GM18907 (cell line): Measurements from ENCODE around the gene CLRN2.
"Not testable (repeated sequence)": the region's sequence is repeated elsewhere in the genome, so short reads cannot be mapped to it uniquely, and the experiment has no call there.

ENCODE experiments used
- ATAC-seq: cut with Tn5 transposase; IDR thresholded peaks from one replicate; pipeline ENCODE4 v1.9.1; 2021; ENCODE audit warnings: mild to moderate bottlenecking, moderate library complexity; ENCODE audit not compliant: unreplicated experiment

The CLRN2 gene

GRCh38 chr4:17502756-17503155, 12.2 kb upstream of the CLRN2 start:
- ATAC-seq, result no peak

- ATAC-seq, result no peak
Measured at GRCh38 chr4:17504081-17504480, 10.9 kb upstream of the CLRN2 start.

GRCh38 chr4:17510582-17510981, 4.4 kb upstream of the CLRN2 start:
- ATAC-seq, result no peak

GRCh38 chr4:17511051-17511450, 3.9 kb upstream of the CLRN2 start:
- no peak for ATAC-seq

- peak; percentile 70 for ATAC-seq
Measured at GRCh38 chr4:17511509-17511949, 3.4 kb upstream of the CLRN2 start.

- ATAC-seq, result peak; percentile 97
Measured at GRCh38 chr4:17511950-17512795, 2.8 kb upstream of the CLRN2 start, which contains the start of gene QDPR. TSS of gene QDPR (minus strand) at chr4:17512090. CDS start at chr4:17512054, 36 bp downstream.

GRCh38 chr4:17512973-17513665, 1.8 kb upstream of the CLRN2 start:
- ATAC-seq, result no peak

- no peak for ATAC-seq
Measured at GRCh38 chr4:17515445-17516407, 761 bp downstream of the CLRN2 start.

GRCh38 chr4:17516980-17517379, 2.0 kb downstream of the CLRN2 start:
- no peak for ATAC-seq

GRCh38 chr4:17517664-17518063, 2.7 kb downstream of the CLRN2 start:
- ATAC-seq, result no peak

GRCh38 chr4:17521595-17521994, 6.6 kb downstream of the CLRN2 start:
- no peak for ATAC-seq

GRCh38 chr4:17523662-17524061, 8.7 kb downstream of the CLRN2 start:
- ATAC-seq, result no peak

GRCh38 chr4:17526695-17527477, 11.9 kb downstream of the CLRN2 start:
- no peak for ATAC-seq

GRCh38 chr4:17528551-17529165, 13.7 kb downstream of the CLRN2 start:
- ATAC-seq, result no peak

- no peak for ATAC-seq
Measured at GRCh38 chr4:17531538-17532285, 16.7 kb downstream of the CLRN2 start.

- no peak for ATAC-seq
Measured at GRCh38 chr4:17534705-17535104, 19.7 kb downstream of the CLRN2 start.

GRCh38 chr4:17535242-17535641, 20.3 kb downstream of the CLRN2 start:
- ATAC-seq, result no peak

GRCh38 chr4:17535906-17536305, 20.9 kb downstream of the CLRN2 start:
- no peak for ATAC-seq

GRCh38 chr4:17537060-17537459, 22.1 kb downstream of the CLRN2 start:
- not testable (repeated sequence) for ATAC-seq
